Keratinocyte (primary cell): Measurements from ENCODE around the gene CTTN.

Source experiments
- EZH2 ChIP-seq: IDR thresholded peaks from one replicate; pipeline ENCODE4 v1.6.1; 2012; ENCODE audit warnings: inconsistent platforms, mild to moderate bottlenecking, low read length, moderate library complexity
- TF ChIP-seq, protein P1 (sequence below), 3 experiments: IDR thresholded peaks in 1 of 3; conservative IDR thresholded peaks in 1 of 3; optimal IDR thresholded peaks in 1 of 3; 2 replicates in 2 of 3; 3 replicates in 1 of 3; pipeline versions ENCODE3 to v1.5.1; 2011; ENCODE audit warnings: low read length in 3 of 3, mild to moderate bottlenecking in 3 of 3, moderate library complexity in 2 of 3, control low read depth in 1 of 3, inconsistent platforms in 1 of 3; ENCODE audit not compliant: insufficient read depth in 2 of 3; ENCODE audit errors: extremely low read depth in 1 of 3

DNA sequence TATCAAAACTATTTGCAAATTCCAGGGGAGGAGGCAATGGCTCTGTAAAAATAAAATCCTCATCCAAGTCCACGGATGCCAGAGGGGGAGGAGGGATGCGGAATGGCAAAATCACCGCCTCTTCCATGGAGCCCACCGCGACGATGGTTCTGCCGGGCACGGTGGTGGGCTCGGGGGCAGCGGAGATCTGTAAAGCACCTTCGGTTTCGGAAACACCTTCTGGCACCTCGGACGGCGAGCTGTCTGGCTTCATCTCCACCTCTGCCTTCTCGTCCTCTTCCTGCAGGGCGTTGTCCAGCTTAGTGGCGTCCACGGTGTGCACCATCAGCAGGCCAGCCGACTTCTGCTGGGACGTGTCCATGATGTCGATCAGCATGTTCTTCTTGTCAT is 87.7 kb downstream of the CTTN start:
- TF ChIP-seq, protein P1, sequence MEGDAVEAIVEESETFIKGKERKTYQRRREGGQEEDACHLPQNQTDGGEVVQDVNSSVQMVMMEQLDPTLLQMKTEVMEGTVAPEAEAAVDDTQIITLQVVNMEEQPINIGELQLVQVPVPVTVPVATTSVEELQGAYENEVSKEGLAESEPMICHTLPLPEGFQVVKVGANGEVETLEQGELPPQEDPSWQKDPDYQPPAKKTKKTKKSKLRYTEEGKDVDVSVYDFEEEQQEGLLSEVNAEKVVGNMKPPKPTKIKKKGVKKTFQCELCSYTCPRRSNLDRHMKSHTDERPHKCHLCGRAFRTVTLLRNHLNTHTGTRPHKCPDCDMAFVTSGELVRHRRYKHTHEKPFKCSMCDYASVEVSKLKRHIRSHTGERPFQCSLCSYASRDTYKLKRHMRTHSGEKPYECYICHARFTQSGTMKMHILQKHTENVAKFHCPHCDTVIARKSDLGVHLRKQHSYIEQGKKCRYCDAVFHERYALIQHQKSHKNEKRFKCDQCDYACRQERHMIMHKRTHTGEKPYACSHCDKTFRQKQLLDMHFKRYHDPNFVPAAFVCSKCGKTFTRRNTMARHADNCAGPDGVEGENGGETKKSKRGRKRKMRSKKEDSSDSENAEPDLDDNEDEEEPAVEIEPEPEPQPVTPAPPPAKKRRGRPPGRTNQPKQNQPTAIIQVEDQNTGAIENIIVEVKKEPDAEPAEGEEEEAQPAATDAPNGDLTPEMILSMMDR (optimal IDR thresholded peaks at IDR 0.05 in 1 of 3, IDR thresholded peaks at IDR 0.05 in 1 of 3, conservative IDR thresholded peaks at IDR 0.05 in 1 of 3; ENCODE audit: extremely low read depth in 1 of 3, insufficient read depth in 2 of 3, low read length in 3 of 3), result no peak
- no peak for TF ChIP-seq EZH2
